Measurements from ENCODE around the gene PCDHA12.
A peak's percentile ranks its signal among the peaks of the same experiment; 100 is the strongest.

- TF ChIP-seq, protein P1, sequence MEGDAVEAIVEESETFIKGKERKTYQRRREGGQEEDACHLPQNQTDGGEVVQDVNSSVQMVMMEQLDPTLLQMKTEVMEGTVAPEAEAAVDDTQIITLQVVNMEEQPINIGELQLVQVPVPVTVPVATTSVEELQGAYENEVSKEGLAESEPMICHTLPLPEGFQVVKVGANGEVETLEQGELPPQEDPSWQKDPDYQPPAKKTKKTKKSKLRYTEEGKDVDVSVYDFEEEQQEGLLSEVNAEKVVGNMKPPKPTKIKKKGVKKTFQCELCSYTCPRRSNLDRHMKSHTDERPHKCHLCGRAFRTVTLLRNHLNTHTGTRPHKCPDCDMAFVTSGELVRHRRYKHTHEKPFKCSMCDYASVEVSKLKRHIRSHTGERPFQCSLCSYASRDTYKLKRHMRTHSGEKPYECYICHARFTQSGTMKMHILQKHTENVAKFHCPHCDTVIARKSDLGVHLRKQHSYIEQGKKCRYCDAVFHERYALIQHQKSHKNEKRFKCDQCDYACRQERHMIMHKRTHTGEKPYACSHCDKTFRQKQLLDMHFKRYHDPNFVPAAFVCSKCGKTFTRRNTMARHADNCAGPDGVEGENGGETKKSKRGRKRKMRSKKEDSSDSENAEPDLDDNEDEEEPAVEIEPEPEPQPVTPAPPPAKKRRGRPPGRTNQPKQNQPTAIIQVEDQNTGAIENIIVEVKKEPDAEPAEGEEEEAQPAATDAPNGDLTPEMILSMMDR (IDR thresholded peaks at IDR 0.05), result peak in 1 of 6 experiments; percentile 14
- no peak for TF ChIP-seq POLR2A (IDR thresholded peaks at IDR 0.05)
These were observed 19.1 kb upstream of the PCDHA12 start, which contains the start of gene PCDHA10 for GRCh38 chr5:140855772-140856674.
